Heart left ventricle (tissue), 13 donors: ENCODE results near the gene NRF1.

ENCODE experiments used
- POLR2A ChIP-seq, 2 donors: fragments of 450-650 bp; IDR thresholded peaks; one replicate each; pipeline ENCODE4 v1.6.1; 2017; ENCODE audit warnings: antibody characterized with exemption in 2 of 2, mild to moderate bottlenecking in 2 of 2, moderate library complexity in 2 of 2
- TF ChIP-seq, protein P1 (sequence below), 12 donors: fragments of 200-600 bp; sonication (generic) in 4 of 12; IDR thresholded peaks; one replicate each; pipeline versions ENCODE4 v1.5.0 to v1.8.0; 2018 to 2022; ENCODE audit warnings: antibody characterized with exemption in 12 of 12, mild to moderate bottlenecking in 5 of 12
- donor health status: ischemic (EF 13 %, LVEDD 7.1; RV severe dilation, severe dysfunction).
- donor health status: DM: no; HTN: yes; CAD: no.
- donor health status: DM: no; HTN: no; CAD: no.
- donor health status: ischemic (EF 25% LVEDD 6.9; RV normal size, moderate dysfunction).
- donor health status: ischemic (EF 25% LVEDD 5.7; RV mildly dilated, moderate dysfunction).
- donor health status: ischemic (EF 35%, LVEDD 5.7; RV mildly dilated, moderate dysfunction).
- donor health status: nonischemic (EF 11% LVEDD 7.7; RV severe dilation, severe dysfunction).
- donor health status: DM: yes; HTN: yes; CAD: no.
- donor health status: PGD.
- donor health status: ischemic (EF 29% LVEDD 5.4; RV normal size, mild dysfunction).
- donor health status: nonischemic (EF 23%, LVEDD 6.1; RV moderate dilation, normal function).

DNA sequence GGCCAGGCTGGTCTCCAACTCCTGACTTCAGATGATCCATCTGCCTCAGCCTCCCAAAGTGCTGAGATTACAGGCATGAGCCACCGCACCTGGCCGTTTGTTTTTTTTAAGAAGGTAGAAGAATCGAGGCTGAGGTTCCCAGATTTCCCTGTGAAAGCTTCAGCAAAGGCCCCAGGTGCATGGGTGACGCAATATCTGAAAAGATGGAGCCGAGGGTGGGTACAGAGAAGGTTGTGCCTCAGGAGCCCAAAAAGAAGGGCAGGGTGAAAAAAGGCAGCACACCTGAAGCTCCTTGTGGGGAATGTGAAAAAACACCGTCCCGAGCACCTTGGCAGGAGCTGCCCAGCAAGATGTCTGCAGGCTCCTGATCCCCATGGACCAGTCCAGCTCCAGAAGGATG, 35.8 kb upstream of the NRF1 start:
- TF ChIP-seq, protein P1, sequence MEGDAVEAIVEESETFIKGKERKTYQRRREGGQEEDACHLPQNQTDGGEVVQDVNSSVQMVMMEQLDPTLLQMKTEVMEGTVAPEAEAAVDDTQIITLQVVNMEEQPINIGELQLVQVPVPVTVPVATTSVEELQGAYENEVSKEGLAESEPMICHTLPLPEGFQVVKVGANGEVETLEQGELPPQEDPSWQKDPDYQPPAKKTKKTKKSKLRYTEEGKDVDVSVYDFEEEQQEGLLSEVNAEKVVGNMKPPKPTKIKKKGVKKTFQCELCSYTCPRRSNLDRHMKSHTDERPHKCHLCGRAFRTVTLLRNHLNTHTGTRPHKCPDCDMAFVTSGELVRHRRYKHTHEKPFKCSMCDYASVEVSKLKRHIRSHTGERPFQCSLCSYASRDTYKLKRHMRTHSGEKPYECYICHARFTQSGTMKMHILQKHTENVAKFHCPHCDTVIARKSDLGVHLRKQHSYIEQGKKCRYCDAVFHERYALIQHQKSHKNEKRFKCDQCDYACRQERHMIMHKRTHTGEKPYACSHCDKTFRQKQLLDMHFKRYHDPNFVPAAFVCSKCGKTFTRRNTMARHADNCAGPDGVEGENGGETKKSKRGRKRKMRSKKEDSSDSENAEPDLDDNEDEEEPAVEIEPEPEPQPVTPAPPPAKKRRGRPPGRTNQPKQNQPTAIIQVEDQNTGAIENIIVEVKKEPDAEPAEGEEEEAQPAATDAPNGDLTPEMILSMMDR (IDR thresholded peaks at IDR 0.05): no peak
- TF ChIP-seq POLR2A (IDR thresholded peaks at IDR 0.05): no peak
